GM21723 (cell line): Measurements from ENCODE around the gene TTC29.
"Not testable (repeated sequence)": the region's sequence is repeated elsewhere in the genome, so short reads cannot be mapped to it uniquely, and the experiment has no call there.

Experiments
- ATAC-seq: cut with Tn5 transposase; IDR thresholded peaks from one replicate; pipeline ENCODE4 v1.9.1; 2021; ENCODE audit warnings: mild to moderate bottlenecking, moderate library complexity; ENCODE audit not compliant: unreplicated experiment

TTC29 gene

GRCh38 chr4:146739182-146739581 lies 206.5 kb downstream of the TTC29 start:
- ATAC-seq = no peak

GRCh38 chr4:146723519-146723918 lies 222.1 kb downstream of the TTC29 start:
- not testable (repeated sequence) for ATAC-seq

GRCh38 chr4:146709956-146710355 lies 235.7 kb downstream of the TTC29 start:
- ATAC-seq = no peak

GRCh38 chr4:146699910-146700309 lies 245.8 kb downstream of the TTC29 start:
- no peak for ATAC-seq

- no peak for ATAC-seq
Measured at GRCh38 chr4:146674829-146675570, 270.7 kb downstream of the TTC29 start.

GRCh38 chr4:146663968-146664311 lies 281.7 kb downstream of the TTC29 start:
- ATAC-seq = not testable (repeated sequence)

GRCh38 chr4:146661367-146661766 lies 284.3 kb downstream of the TTC29 start:
- ATAC-seq = no peak
